ENCODE data around the gene NFIA. TPM values are rescaled to one million over a fixed set of nuclear protein-coding genes. Genes with fewer than 3 reads are reported as not detected.

The NFIA gene
- total and polyA plus RNA-seq, 9 of the 15 experiments (the other 6 are each of a cell fraction or from before 2014, with no cell fraction given), result 5.3 to 24.9 (median 9.8) TPM

DNA sequence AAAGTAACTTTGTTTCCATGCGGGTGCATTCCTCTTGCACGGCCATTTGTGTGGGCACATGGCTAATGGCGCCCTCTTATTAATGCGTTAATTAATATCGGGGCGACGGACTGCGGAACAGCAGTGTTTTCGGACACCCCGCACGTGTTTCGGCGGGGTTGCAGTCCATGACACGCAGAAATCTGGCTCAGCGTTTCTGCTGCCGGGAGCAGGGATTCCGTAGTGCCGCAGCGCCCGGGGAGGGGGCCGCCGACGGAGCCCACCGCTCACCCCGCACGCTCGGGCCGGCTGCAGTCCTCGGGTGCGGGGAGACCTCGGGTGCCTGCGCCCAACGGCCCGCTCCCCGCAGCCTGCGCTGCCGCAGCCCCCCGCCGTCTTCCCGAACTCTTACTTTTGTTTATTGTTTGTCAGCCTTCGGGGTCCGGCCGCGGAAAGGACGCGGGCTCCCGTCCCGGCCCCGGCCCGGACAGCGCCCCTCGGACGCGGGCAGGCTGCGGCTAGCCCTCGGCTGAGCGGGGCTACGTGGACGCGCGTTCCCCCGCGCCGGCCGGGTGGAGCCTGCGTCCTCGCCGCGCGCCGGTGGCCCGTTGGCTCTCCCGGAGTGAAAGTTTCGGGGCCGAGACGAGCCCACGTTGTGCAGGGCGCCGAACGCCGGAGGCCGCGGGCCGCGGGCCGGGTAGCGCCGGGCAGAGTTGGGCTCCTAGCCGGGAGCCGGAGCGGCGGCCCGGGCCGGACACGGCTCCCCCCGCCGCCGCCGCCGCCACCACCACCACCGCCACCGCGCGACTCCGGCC, 849 bp downstream of the NFIA start (continued):
- TF ChIP-seq ZNF197 (CRISPR knock-in tag; IDR thresholded peaks at IDR 0.05; ENCODE audit: low read depth), result no peak
- TF ChIP-seq ZKSCAN1 (IDR thresholded peaks at IDR 0.05; ENCODE audit: low read depth, low read length), result no peak
- no peak for TF ChIP-seq LEF1 (IDR thresholded peaks at IDR 0.05)
- TF ChIP-seq HNRNPL (IDR thresholded peaks at IDR 0.05; ENCODE audit: low read depth, low read length), result peak; percentile 24; the same call in 1 of the 2 replicates
- TF ChIP-seq, protein P1, sequence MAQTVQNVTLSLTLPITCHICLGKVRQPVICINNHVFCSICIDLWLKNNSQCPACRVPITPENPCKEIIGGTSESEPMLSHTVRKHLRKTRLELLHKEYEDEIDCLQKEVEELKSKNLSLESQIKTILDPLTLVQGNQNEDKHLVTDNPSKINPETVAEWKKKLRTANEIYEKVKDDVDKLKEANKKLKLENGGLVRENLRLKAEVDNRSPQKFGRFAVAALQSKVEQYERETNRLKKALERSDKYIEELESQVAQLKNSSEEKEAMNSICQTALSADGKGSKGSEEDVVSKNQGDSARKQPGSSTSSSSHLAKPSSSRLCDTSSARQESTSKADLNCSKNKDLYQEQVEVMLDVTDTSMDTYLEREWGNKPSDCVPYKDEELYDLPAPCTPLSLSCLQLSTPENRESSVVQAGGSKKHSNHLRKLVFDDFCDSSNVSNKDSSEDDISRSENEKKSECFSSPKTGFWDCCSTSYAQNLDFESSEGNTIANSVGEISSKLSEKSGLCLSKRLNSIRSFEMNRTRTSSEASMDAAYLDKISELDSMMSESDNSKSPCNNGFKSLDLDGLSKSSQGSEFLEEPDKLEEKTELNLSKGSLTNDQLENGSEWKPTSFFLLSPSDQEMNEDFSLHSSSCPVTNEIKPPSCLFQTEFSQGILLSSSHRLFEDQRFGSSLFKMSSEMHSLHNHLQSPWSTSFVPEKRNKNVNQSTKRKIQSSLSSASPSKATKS (CRISPR knock-in tag; IDR thresholded peaks at IDR 0.05), result no peak
- TF ChIP-seq MAFG (tag; conservative IDR thresholded peaks at IDR 0.05), result no peak
- TF ChIP-seq POLR2G (IDR thresholded peaks at IDR 0.05; ENCODE audit: low read depth, low read length), result peak; percentile 78
- TF ChIP-seq HDAC6 (IDR thresholded peaks at IDR 0.05; ENCODE audit: low read depth, low read length), result no peak
- TF ChIP-seq, protein P2, sequence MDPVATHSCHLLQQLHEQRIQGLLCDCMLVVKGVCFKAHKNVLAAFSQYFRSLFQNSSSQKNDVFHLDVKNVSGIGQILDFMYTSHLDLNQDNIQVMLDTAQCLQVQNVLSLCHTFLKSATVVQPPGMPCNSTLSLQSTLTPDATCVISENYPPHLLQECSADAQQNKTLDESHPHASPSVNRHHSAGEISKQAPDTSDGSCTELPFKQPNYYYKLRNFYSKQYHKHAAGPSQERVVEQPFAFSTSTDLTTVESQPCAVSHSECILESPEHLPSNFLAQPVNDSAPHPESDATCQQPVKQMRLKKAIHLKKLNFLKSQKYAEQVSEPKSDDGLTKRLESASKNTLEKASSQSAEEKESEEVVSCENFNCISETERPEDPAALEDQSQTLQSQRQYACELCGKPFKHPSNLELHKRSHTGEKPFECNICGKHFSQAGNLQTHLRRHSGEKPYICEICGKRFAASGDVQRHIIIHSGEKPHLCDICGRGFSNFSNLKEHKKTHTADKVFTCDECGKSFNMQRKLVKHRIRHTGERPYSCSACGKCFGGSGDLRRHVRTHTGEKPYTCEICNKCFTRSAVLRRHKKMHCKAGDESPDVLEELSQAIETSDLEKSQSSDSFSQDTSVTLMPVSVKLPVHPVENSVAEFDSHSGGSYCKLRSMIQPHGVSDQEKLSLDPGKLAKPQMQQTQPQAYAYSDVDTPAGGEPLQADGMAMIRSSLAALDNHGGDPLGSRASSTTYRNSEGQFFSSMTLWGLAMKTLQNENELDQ (CRISPR knock-in tag; IDR thresholded peaks at IDR 0.05; ENCODE audit: borderline replicate concordance), result no peak
- no peak for TF ChIP-seq POLR2B (IDR thresholded peaks at IDR 0.05; ENCODE audit: low read depth, partially characterized antibody)
- TF ChIP-seq EP300 (IDR thresholded peaks at IDR 0.05; ENCODE audit: low read length), result no peak
- TF ChIP-seq, protein P3, sequence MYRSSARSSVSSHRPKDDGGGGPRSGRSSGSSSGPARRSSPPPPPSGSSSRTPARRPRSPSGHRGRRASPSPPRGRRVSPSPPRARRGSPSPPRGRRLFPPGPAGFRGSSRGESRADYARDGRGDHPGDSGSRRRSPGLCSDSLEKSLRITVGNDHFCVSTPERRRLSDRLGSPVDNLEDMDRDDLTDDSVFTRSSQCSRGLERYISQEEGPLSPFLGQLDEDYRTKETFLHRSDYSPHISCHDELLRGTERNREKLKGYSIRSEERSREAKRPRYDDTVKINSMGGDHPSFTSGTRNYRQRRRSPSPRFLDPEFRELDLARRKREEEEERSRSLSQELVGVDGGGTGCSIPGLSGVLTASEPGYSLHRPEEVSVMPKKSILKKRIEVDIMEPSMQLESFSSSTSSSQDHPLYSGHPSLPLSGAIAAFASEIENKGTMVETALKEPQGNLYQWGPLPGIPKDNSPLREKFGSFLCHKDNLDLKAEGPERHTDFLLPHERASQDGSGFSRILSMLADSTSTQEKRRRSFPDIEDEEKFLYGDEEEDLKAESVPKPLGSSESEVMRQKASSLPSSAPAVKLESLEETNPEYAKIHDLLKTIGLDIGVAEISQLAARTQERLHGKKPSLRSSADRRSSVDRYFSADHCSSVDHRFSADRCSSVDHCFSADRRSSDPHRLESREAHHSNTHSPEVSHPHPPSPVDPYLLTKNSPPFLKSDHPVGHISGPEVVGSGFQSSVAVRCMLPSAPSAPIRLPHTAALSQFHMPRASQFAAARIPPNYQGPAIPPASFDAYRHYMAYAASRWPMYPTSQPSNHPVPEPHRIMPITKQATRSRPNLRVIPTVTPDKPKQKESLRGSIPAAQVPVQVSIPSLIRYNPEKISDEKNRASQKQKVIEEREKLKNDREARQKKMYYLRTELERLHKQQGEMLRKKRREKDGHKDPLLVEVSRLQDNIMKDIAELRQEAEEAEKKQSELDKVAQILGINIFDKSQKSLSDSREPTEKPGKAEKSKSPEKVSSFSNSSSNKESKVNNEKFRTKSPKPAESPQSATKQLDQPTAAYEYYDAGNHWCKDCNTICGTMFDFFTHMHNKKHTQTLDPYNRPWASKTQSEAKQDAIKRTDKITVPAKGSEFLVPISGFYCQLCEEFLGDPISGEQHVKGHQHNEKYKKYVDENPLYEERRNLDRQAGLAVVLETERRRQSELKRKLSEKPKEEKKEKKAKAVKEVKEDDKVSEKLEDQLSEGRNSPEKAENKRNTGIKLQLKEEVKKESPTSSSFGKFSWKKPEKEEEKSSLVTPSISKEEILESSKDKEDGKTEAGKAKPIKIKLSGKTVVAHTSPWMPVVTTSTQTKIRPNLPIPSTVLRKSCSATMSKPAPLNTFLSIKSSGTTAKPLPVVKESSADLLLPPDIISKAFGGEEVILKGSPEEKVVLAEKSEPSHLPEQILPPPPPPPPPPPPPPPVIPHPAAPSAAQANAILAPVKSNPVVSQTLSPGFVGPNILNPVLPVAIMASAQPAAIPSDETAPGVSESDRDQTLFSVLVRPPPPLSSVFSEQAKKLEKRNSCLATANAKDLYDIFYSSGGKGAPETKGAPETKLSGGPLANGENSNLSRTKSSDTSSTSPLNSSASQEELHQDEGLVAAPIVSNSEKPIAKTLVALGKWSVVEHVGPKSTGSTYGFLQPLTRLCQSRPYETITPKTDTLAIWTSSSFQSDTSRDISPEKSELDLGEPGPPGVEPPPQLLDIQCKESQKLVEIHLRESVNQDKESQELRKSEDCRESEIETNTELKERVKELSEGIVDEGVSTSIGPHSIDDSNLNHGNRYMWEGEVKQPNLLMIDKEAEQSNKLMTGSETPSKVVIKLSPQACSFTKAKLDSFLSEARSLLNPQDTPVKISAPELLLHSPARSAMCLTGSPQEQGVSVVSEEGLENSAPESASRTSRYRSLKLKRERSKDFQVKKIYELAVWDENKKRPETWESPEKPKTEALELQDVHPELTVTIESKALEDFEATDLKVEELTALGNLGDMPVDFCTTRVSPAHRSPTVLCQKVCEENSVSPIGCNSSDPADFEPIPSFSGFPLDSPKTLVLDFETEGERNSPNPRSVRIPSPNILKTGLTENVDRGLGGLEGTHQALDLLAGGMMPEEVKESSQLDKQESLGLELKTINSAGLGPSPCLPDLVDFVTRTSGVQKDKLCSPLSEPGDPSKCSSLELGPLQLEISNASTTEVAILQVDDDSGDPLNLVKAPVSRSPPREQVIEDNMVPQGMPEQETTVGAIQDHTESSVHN (IDR thresholded peaks at IDR 0.05; ENCODE audit: borderline replicate concordance in 1 of 2, low read depth in 1 of 2), result no peak
- TF ChIP-seq MEF2A (IDR thresholded peaks at IDR 0.05; ENCODE audit: control insufficient read depth, low read depth, low read length), result no peak
- TF ChIP-seq BRF1 (IDR thresholded peaks at IDR 0.05; ENCODE audit: borderline replicate concordance, extremely low read depth, insufficient read length), result no peak
